C4-2B (cell line): ENCODE results near the gene CDC20.

Source experiments
- H3K27ac ChIP-seq: fragments of 450-650 bp; 2 replicates; pipeline ENCODE4 v1.5.1; 2017
- ZFX ChIP-seq: fragments of 450-650 bp; IDR thresholded peaks from 2 replicates; pipeline ENCODE4 v1.6.1; 2017
- TF ChIP-seq, protein P1 (sequence below): fragments of 450-650 bp; conservative IDR thresholded peaks from 2 replicates; pipeline ENCODE4 v1.5.1; 2017; ENCODE audit warnings: mild to moderate bottlenecking

Gene CDC20

DNA sequence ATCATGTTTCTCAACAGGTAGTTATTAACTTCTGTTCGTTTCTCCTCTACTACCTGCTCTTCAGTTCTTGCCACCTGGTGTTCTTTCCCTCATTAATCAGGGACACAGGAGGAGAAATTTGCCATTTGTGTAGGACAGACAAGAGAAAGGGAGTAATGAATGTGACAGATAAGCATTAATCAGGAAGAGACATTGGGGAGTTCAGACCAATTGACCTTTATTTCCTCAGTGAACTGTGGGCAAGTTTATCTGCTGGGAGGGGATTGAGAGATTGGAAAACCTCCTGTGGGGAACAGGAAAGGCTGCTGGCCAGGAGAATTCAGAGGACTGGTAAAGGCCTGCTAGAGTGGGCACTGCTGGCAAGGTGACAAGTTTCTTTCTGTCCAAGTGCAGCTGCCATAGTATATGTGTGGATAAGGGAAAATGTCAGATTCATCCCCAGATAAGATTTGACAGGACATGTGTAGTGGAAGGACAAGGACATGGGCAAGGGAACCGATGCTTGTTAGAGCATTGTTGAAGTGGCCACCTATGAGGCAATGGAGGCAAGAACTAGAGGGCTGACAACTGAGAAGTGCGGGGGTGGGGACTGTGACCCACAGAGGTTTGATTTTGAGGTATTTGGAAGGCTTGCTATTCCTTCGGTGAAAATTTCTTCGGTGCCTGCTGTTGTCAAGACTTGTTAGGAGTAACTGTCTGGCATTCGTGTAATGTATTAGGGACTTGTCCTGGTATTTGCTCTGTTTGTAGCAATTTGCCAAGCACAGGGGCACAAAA lies 43.5 kb downstream of the CDC20 start:
- no peak overlapping the region for H3K27ac ChIP-seq
- TF ChIP-seq ZFX = no peak
- TF ChIP-seq, protein P1, sequence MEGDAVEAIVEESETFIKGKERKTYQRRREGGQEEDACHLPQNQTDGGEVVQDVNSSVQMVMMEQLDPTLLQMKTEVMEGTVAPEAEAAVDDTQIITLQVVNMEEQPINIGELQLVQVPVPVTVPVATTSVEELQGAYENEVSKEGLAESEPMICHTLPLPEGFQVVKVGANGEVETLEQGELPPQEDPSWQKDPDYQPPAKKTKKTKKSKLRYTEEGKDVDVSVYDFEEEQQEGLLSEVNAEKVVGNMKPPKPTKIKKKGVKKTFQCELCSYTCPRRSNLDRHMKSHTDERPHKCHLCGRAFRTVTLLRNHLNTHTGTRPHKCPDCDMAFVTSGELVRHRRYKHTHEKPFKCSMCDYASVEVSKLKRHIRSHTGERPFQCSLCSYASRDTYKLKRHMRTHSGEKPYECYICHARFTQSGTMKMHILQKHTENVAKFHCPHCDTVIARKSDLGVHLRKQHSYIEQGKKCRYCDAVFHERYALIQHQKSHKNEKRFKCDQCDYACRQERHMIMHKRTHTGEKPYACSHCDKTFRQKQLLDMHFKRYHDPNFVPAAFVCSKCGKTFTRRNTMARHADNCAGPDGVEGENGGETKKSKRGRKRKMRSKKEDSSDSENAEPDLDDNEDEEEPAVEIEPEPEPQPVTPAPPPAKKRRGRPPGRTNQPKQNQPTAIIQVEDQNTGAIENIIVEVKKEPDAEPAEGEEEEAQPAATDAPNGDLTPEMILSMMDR = no peak

DNA sequence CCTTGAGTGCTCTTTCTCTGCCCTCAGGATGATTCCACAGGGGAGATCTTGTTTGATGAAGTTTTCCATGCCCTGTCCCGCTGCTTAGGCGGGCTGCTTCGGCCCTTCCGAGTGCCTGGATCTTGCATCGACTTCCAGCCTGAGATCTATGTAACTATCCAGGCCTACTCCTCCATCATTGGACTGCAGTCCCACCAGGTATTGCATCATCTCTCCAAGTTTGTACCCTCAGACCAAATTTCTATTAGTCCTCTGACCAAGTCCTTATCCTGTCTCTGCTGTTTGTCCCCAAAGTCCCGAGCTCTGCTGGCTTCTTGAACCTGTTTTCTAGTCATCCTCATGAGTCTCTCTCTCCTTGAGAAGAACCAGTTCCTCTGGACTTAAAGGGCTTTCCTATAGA lies 45.6 kb downstream of the CDC20 start:
- H3K27ac ChIP-seq = no peak overlapping the region
- TF ChIP-seq ZFX = no peak
- TF ChIP-seq, protein P1 = no peak

DNA sequence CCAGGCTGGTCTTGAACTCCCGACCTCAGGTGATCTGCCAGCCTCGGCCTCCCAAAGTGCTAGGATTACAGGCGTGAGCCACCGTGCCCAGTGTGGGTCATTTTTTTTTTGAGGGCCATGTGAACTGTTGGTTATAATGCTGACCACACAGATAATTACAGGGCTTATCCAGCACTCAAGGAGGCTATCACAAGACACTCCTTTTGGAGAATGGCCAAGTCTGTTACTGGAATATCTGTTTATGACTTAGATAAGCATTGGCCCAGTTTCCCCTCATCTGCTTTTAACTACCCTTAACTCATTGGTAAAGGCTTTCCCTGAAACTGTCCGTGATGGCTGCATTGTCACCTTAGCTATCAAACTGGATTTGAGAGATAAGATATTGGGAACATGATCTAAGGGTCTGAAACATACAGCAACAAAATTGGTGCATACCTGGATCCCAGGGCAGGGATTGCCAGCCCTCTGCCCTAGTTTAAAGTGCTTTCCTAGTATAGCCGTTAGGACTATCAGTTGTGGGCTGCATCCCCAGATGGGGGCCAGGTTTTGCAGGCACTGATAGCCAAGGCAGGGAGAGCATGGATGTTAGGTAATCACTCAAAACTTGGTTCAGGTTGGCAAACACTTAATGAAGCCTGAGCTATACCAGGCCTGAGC lies 46.6 kb downstream of the CDC20 start:
- no peak for TF ChIP-seq ZFX
- TF ChIP-seq, protein P1 = no peak
- H3K27ac ChIP-seq = no peak overlapping the region

DNA sequence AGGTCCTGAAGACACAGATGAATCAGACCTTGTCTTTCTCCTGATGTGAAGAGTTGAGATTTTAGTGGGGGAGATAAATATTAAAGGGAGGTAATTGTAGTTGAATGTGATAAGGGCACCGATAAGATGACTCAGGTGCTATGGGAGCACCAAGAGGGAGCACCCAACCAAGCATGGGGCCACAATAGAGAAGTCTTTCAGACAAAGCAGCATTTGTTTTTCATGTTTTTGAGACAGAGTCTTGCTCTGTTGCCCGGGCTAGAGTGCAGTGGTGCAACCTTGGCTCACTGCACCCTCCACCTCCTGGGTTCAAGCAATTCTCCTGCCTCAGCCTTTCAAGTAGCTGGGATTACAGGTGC lies 47.1 kb downstream of the CDC20 start:
- no peak overlapping the region for H3K27ac ChIP-seq
- TF ChIP-seq ZFX = no peak
- TF ChIP-seq, protein P1 = no peak

DNA sequence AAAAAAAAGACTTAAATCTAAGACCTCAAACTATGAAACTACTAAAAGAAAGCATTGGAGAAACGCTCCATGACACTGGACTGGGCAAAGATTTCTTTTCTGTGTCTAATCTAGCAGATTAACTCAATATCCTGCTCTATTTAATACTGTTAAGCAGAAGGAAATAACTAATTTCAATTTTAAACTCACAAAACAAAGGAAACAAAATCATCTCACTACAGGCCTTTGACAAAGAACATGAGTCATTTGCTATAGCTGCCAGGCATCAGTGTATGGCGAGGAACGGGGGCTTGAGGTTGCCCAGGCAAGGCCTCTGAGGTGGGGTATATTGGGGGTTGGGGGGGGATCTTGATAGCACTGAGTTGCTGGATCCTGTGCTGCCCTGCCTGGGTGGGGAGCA lies 51.8 kb downstream of the CDC20 start:
- H3K27ac ChIP-seq = no peak overlapping the region
- TF ChIP-seq, protein P1 = no peak
- no peak for TF ChIP-seq ZFX
